Placental epithelial cell (primary cell): Measurements from ENCODE around the gene ZP2. TPM values are rescaled to one million over a fixed set of nuclear protein-coding genes. Genes with fewer than 3 reads are reported as not detected.

Experiments used
- total RNA-seq: library from RNA; depleted of rRNA; stranded (reverse); fragments of >200 nt; gene quantifications from 2 replicates; pipeline ENCODE4 v1.2.3, GENCODE V29; 2012

The ZP2 gene
- total RNA-seq, result not detected in 2 replicates

GRCh38 chr16:21211486-21211885 lies at the start of gene ZP2:
TSS of gene ZP2 (minus strand) at chr16:21211574. CDS start at chr16:21211547, 27 bp downstream.

DNA sequence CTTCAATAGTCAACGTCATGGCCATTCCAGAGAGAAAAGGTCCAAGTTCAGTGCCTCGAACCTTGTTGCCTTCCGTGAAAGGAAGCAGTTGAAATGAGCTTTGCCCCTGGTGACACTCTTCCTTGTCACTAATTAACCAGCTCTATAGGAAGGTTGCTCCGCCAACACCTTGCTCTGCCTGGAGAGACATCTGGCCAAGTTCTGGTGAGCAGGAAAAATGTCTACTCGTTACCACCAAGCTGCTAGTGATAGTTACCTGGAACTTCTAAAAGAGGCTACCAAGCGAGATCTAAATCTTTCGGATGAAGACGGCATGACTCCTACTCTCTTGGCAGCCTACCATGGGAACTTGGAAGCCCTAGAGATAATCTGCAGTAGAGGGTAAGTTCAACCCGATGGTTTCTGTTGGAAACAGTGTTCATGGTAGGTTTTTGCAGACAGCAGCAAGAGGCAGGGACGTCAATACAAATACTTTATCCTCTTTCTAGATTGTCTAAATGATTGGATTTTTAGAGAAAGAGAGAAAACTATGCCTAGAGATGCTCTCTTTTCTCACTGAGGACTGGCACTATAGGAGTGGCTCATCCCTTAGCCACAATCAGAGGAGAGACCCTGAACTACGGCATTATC lies 22.3 kb upstream of the ZP2 start, which contains the start of gene ANKS4B:
Gene ANKS4B, plus strand, starts transcription at position 179 of the 630 bp plus-strand sequence. Its CDS starts 39 bp downstream, at position 218.

GRCh38 chr16:21158208-21159110 lies 52.9 kb downstream of the ZP2 start, which contains the start of gene LDAF1:
TSS of gene LDAF1 (plus strand) at chr16:21158674. CDS start at chr16:21161183, 2,509 bp downstream.

DNA sequence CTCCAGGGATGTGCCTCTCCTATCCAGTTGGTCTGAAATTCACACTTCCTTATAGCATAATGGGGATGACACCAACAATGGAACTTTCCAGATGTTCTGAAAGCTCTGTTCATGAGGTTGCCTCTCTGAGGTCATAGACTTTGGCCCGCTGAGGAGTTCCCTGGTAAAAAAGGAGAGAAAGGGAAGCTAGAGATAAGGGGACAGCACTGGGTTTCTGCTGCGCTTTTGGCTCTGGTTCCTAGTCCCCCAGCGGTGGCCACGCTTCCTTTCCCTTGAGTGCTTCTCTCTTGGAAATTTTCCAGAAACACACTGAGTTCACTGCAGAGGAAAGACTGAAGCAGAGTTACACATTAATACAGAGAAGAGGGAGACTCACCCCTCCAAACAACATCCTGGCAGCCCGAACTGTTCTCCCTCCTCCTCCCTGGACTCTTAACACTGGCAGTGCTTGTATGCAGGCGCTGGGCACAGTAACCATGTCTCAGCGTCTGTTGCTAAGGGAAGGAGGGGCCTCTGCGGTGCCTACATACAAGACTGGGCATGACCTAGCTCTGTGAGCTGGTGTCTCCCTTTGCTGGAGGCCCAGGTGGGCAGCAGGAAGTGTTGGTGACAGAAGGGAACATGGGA lies 60.9 kb downstream of the ZP2 start, which contains the start of gene DNAH3:
Gene DNAH3, minus strand, starts transcription at position 472 of the 627 bp plus-strand sequence. CDS start 527 bp downstream, outside the sequence.

Other genes with a start within 250 kb of the ZP2 start
- gene DNAH3, start 60.7 kb downstream of the ZP2 start, total RNA-seq, result 0.11 TPM in 1 of 2 replicates, not detected in the other
- gene LDAF1, start 52.9 kb downstream of the ZP2 start, total RNA-seq, result 68.2 and 124 TPM in 2 replicates
- gene ANKS4B, start 22.1 kb upstream of the ZP2 start, total RNA-seq, result not detected in 2 replicates
- gene CRYM, start 66.7 kb upstream of the ZP2 start, total RNA-seq, result not detected in 2 replicates